Adipocyte (in vitro differentiated cells): ENCODE results near the gene FMN1.

Source experiments
- DNase-seq: peaks from one replicate; pipeline ENCODE4 v3.0.0-alpha.2; 2015; ENCODE audit warnings: low read depth
- H3K27me3 ChIP-seq: replicated peaks from 2 replicates; pipeline ENCODE4 v1.7.0; 2013; ENCODE audit warnings: mild to moderate bottlenecking, low read length, moderate library complexity; ENCODE audit not compliant: control insufficient read depth, insufficient read depth
- H3K36me3 ChIP-seq: 2 replicates; pipeline ENCODE4 v1.7.0; 2013; ENCODE audit warnings: low read length, mild to moderate bottlenecking, moderate library complexity; ENCODE audit not compliant: control insufficient read depth, insufficient read depth, severe bottlenecking
- H3K4me1 ChIP-seq: 2 replicates; pipeline ENCODE4 v1.7.0; 2013; ENCODE audit warnings: mild to moderate bottlenecking, low read length, moderate library complexity; ENCODE audit not compliant: control insufficient read depth, insufficient read depth
- H3K4me3 ChIP-seq: 2 replicates; pipeline ENCODE4 v1.7.0; 2013; ENCODE audit warnings: mild to moderate bottlenecking, low read length, moderate library complexity
- H3K9ac ChIP-seq: 2 replicates; pipeline ENCODE4 v1.7.0; 2013; ENCODE audit warnings: mild to moderate bottlenecking, low read length, moderate library complexity
- H3K9me3 ChIP-seq: 2 replicates; pipeline ENCODE4 v1.7.0; 2013; ENCODE audit warnings: mild to moderate bottlenecking, low read length, moderate library complexity; ENCODE audit not compliant: control insufficient read depth

FMN1 gene

GRCh38 chr15:32887090-32887489, 307.4 kb downstream of the FMN1 start:
- no peak for DNase-seq
- no peaks in the 10 kb centered on the region for H3K27me3 ChIP-seq
- peaks cover 10% of the 10 kb centered on the region for H3K4me1 ChIP-seq

GRCh38 chr15:32886459-32886858, 308.1 kb downstream of the FMN1 start:
- Histone ChIP-seq H3K4me1 (peaks cover 10% of the 10 kb centered on the region), H3K4me3 (no peak overlapping the region), H3K9me3 (no peaks in the 10 kb centered on the region), H3K27me3 (no peaks in the 10 kb centered on the region), H3K9ac (no peak overlapping the region), H3K36me3 (no peaks in the 10 kb centered on the region)
- no peak for DNase-seq

More at GRCh38 chr15:32887090-32887489, 307.4 kb downstream of the FMN1 start:
- Histone ChIP-seq H3K4me3 (no peak overlapping the region), H3K9me3 (no peaks in the 10 kb centered on the region), H3K36me3 (no peaks in the 10 kb centered on the region), H3K9ac (no peak overlapping the region)

- Histone ChIP-seq H3K4me3 (no peak overlapping the region), H3K4me1 (peaks cover 10% of the 10 kb centered on the region), H3K9me3 (no peaks in the 10 kb centered on the region), H3K9ac (no peak overlapping the region), H3K36me3 (no peaks in the 10 kb centered on the region), H3K27me3 (no peaks in the 10 kb centered on the region)
- DNase-seq, result no peak
Measured at GRCh38 chr15:32885713-32886112, 308.8 kb downstream of the FMN1 start.

DNA sequence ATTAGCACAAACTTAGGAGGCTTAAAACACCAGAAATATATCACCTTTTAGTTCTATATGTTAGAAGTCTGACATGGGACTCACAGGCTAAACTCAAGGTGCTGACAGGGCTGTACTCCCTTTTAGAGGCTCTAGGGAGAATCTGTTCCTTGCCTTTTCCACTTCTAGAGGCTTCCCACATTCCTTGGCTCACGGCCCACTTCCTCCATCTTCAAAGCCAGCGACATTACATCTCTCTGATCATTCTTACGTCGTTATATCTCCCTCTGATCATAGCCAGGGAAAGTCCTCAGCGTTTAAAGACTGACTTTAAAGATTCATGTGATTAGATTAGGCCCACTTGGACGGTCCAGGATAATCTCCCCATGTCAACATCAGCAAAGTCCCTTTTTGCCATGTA, 310.4 kb downstream of the FMN1 start:
- H3K27me3 ChIP-seq, result no peaks in the 10 kb centered on the region
- no peaks in the 10 kb centered on the region for H3K9me3 ChIP-seq
- no peak overlapping the region for H3K4me3 ChIP-seq
- peaks cover 15% of the 10 kb centered on the region for H3K4me1 ChIP-seq
- no peak for DNase-seq
- H3K36me3 ChIP-seq, result no peaks in the 10 kb centered on the region
- H3K9ac ChIP-seq, result no peak overlapping the region

DNA sequence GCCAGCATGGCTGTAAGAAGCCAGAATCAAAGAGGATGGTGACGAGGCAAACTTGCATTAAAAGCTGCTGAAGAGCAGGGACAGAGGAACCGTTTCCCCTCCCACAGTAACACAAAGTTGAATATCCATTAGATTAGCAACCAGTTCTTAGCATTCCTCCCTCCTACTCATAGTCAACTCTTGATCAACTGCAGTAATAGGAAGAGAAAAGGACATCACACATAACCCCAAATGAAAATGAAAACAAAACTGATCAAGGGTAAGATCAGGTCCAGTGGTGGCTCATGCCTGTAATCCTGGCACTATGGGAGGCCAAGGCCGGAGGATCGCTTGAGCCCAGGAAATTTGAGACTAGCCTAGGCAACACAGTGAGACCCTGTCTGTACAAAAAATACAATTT, 311.6 kb downstream of the FMN1 start:
- no peaks in the 10 kb centered on the region for H3K36me3 ChIP-seq
- no peaks in the 10 kb centered on the region for H3K27me3 ChIP-seq
- peaks cover 15% of the 10 kb centered on the region for H3K4me1 ChIP-seq
- DNase-seq, result no peak
- no peaks in the 10 kb centered on the region for H3K9me3 ChIP-seq
- no peak overlapping the region for H3K9ac ChIP-seq
- H3K4me3 ChIP-seq, result no peak overlapping the region

DNA sequence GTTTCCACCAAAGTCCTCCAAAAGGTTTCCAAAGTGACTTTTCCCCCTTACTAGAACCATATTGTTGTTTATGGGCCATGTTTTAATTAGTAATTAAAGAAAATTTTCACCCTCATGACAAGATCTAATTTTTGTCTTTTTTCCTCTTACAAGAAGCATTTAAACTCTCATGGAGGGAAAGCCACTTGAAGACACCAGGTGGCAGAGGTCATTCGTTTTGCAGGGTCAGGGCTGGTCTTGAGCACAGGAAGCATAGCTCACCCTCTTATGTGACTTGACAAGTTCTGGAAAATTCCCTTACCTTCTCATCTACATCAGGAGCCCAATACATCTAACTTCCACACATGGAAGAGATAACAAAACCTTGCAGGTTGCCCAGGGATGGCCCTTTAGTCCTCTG, 313.0 kb downstream of the FMN1 start:
- DNase-seq, result no peak
- H3K9me3 ChIP-seq, result no peaks in the 10 kb centered on the region
- peaks cover 14% of the 10 kb centered on the region for H3K4me1 ChIP-seq
- H3K27me3 ChIP-seq, result no peaks in the 10 kb centered on the region
- H3K9ac ChIP-seq, result no peak overlapping the region
- H3K36me3 ChIP-seq, result no peaks in the 10 kb centered on the region
- H3K4me3 ChIP-seq, result no peak overlapping the region

DNA sequence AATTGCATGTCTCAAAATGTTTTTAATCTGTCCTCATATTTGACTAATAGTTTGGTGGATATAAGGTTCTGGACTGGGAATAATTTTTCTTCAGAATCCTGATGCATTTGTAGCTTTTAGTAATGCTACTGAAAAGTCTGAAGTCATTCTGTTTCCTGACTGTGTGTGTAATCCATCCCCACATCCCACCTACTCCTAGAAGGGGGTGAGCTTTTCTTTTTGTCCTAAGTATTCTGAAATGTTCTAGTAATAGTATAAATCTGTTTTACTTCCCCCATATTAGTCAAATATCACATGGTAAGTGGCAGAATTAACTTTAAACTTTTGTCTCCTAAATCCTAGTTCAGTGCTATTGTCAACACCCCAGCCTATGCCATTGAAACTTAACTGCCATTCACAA, 313.9 kb downstream of the FMN1 start:
- H3K9ac ChIP-seq, result no peak overlapping the region
- no peaks in the 10 kb centered on the region for H3K9me3 ChIP-seq
- no peak for DNase-seq
- no peaks in the 10 kb centered on the region for H3K27me3 ChIP-seq
- no peak overlapping the region for H3K4me3 ChIP-seq
- H3K36me3 ChIP-seq, result no peaks in the 10 kb centered on the region
- H3K4me1 ChIP-seq, result peaks cover 14% of the 10 kb centered on the region

GRCh38 chr15:32879980-32880379, 314.5 kb downstream of the FMN1 start:
- Histone ChIP-seq H3K9ac (no peak overlapping the region), H3K9me3 (no peaks in the 10 kb centered on the region), H3K36me3 (no peaks in the 10 kb centered on the region), H3K4me3 (no peak overlapping the region), H3K4me1 (peaks cover 14% of the 10 kb centered on the region), H3K27me3 (no peaks in the 10 kb centered on the region)
- no peak for DNase-seq

GRCh38 chr15:32878869-32879805, 315.4 kb downstream of the FMN1 start:
- Histone ChIP-seq H3K4me1 (peaks cover 14% of the 10 kb centered on the region), H3K9me3 (no peaks in the 10 kb centered on the region), H3K27me3 (no peaks in the 10 kb centered on the region), H3K36me3 (no peaks in the 10 kb centered on the region), H3K4me3 (no peak overlapping the region), H3K9ac (no peak overlapping the region)
- DNase-seq, result no peak

- peaks cover 18% of the 10 kb centered on the region for H3K4me1 ChIP-seq
- no peak overlapping the region for H3K4me3 ChIP-seq
- H3K36me3 ChIP-seq, result no peaks in the 10 kb centered on the region
- DNase-seq, result no peak
- H3K9me3 ChIP-seq, result no peaks in the 10 kb centered on the region
- no peak overlapping the region for H3K9ac ChIP-seq
- H3K27me3 ChIP-seq, result no peaks in the 10 kb centered on the region
Measured at GRCh38 chr15:32878342-32878741, 316.2 kb downstream of the FMN1 start.

GRCh38 chr15:32877252-32878019, 317.1 kb downstream of the FMN1 start:
- DNase-seq, result no peak
- no peaks in the 10 kb centered on the region for H3K27me3 ChIP-seq
- no peaks in the 10 kb centered on the region for H3K36me3 ChIP-seq
- H3K4me1 ChIP-seq, result peaks cover 26% of the 10 kb centered on the region
- no peaks in the 10 kb centered on the region for H3K9me3 ChIP-seq
- H3K9ac ChIP-seq, result no peak overlapping the region
- no peak overlapping the region for H3K4me3 ChIP-seq
